ENCODE data around the gene MUSTN1.

MUSTN1 gene

DNA sequence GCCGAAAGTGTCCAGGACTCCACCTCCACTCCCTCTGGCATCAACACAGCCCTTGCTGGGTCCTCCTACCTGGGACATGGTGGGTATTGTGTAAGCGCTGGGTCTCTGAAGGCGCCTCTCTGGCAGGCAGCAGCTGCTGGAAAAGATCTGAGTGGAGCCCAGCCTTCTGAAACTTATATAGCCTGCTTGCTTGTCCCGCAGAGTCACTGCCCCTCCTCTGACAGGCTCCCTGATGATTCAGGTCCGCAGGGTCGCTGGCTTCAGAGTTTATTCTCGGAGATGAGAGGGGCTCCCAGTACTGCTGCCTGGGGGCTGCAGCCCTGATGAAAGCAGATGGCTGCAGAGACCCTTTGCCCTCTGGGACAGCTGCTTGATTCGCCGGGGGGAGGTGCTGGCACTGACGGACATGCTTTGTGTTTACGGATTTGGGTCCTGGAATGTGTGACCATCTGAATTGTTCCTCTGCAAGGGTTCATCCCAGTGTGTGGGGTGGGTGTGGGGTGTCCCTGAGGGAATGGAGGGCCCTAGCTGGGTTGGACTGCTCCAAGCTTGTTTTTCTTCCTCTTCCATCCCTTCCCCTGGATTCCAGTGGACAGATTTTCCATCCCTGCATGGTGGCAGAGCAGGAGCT is at the start of gene MUSTN1:
Gene MUSTN1 (minus strand): TSS at position 149 of the 631 bp plus-strand sequence. CDS start 71 bp downstream, at position 78.
- H3K4me3 ChIP-seq (replicated peaks; ENCODE audit: low read depth, low read length), result no peak within 1 kb of the TSS
- DNase-seq (ENCODE audit: low read depth), result peak; percentile 25
- TF ChIP-seq, protein P1, sequence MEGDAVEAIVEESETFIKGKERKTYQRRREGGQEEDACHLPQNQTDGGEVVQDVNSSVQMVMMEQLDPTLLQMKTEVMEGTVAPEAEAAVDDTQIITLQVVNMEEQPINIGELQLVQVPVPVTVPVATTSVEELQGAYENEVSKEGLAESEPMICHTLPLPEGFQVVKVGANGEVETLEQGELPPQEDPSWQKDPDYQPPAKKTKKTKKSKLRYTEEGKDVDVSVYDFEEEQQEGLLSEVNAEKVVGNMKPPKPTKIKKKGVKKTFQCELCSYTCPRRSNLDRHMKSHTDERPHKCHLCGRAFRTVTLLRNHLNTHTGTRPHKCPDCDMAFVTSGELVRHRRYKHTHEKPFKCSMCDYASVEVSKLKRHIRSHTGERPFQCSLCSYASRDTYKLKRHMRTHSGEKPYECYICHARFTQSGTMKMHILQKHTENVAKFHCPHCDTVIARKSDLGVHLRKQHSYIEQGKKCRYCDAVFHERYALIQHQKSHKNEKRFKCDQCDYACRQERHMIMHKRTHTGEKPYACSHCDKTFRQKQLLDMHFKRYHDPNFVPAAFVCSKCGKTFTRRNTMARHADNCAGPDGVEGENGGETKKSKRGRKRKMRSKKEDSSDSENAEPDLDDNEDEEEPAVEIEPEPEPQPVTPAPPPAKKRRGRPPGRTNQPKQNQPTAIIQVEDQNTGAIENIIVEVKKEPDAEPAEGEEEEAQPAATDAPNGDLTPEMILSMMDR (IDR thresholded peaks at IDR 0.05; ENCODE audit: low read length, missing control alignments), result no peak

DNA sequence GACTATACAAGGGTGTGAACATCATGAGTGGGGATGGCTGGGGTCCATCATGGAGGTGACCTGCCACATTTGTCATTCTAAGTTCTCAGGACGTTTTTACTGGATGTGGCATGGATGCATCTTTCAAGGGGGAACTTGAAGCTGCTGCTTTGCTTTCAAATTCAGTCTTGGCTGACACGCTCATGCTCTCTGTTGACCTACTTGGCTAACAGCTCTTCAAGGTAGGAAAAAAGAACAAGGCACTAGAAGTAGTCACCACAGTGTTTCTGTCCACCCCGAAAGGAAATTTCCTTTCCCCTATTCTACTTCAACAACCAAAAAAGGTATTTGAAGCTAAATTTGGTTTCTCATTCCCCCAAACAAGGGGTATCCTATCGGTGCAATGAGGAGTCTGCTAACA is 47.6 kb upstream of the MUSTN1 start:
- TF ChIP-seq, protein P1 (IDR thresholded peaks at IDR 0.05; ENCODE audit: low read length, missing control alignments), result no peak
- H3K4me3 ChIP-seq (replicated peaks; ENCODE audit: low read depth, low read length), result no peak overlapping the region
- DNase-seq (ENCODE audit: low read depth), result no peak

DNA sequence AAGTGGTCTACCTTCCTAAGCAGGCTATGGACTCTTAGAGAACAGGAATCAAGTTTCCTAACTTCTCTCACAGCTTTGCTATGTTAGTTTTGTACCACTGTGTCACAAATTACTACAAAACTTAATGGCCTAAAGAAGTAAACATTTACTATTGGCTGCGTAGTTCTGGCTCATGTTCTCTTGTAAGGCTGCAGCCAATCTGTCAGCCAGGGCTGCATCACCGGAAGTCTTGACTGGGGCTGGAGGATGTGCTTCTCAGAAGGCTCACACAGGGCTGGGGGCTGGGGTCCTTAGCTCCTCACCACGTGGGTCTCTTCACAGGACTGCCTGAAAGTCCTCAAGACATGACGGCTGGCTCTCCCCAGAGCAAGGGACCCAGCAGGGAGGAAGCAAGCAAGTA is 47.1 kb upstream of the MUSTN1 start:
- TF ChIP-seq, protein P1 (IDR thresholded peaks at IDR 0.05; ENCODE audit: low read length, missing control alignments), result no peak
- no peak overlapping the region for H3K4me3 ChIP-seq (replicated peaks; ENCODE audit: low read depth, low read length)
- no peak for DNase-seq (ENCODE audit: low read depth)

DNA sequence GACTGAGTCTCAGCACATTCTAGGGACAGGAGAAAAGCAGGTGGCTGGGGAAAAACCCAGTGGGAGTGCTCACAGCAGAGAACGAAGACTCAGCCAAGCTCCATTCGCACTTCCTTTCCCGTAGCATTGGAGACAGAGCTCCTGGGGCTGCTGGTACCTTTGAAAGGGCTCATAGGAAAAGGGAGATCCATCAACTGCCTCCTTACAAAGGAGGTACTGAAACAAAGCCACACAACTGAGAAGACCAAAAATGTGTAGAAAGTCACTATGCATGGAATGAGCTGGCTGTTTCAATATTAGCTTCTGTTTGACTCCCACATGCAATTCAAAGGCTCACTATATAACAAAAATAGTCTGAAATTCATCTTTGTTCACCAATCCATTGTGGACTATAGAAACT is 45.7 kb upstream of the MUSTN1 start:
- no peak for DNase-seq (ENCODE audit: low read depth)
- TF ChIP-seq, protein P1 (IDR thresholded peaks at IDR 0.05; ENCODE audit: low read length, missing control alignments), result no peak

DNA sequence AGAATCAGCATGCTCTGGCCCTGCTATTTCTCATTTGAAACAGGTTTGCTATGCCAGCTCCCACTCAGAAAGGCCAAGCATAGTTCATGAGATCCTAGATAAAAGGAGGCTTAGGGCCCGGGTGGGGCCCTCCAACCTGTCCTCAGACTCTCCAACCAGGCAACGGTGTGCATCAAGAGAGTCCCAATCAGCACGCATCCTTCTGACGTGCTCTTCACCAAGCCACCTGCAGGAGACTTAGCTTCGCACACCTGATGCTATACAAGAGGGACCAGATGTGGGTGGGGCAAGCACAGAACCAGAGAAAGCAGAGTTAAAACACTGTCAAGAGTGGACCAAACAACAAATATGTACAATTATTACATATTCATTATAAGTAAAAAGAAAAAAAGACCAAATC is 45.2 kb upstream of the MUSTN1 start:
- H3K4me3 ChIP-seq (replicated peaks; ENCODE audit: low read depth, low read length), result no peak overlapping the region
- DNase-seq (ENCODE audit: low read depth), result no peak
- TF ChIP-seq, protein P1 (IDR thresholded peaks at IDR 0.05; ENCODE audit: low read length, missing control alignments), result no peak

More for the DNA sequence above, 45.7 kb upstream of the MUSTN1 start:
- H3K4me3 ChIP-seq (replicated peaks; ENCODE audit: low read depth, low read length), result no peak overlapping the region

DNA sequence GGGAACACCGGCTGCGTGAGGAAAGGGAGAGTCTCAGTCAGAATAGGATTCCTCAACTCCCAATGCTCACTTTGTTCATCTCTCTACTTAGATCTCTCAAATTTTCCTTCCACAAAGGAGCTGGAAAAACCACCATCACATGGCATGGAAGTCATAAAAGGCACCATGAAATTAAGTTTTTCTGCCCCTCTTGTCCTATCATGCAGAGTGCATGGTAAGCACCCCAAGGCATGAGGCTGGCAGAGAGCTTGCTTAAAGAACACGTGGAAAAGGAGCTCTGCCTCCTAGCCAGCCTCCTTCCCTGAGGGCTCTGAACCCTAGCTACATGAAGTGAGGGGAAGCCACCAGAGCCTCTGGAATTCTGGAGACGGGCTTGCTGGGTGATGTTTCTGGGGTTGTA is 44.8 kb upstream of the MUSTN1 start:
- no peak overlapping the region for H3K4me3 ChIP-seq (replicated peaks; ENCODE audit: low read depth, low read length)
- TF ChIP-seq, protein P1 (IDR thresholded peaks at IDR 0.05; ENCODE audit: low read length, missing control alignments), result no peak
- no peak for DNase-seq (ENCODE audit: low read depth)

DNA sequence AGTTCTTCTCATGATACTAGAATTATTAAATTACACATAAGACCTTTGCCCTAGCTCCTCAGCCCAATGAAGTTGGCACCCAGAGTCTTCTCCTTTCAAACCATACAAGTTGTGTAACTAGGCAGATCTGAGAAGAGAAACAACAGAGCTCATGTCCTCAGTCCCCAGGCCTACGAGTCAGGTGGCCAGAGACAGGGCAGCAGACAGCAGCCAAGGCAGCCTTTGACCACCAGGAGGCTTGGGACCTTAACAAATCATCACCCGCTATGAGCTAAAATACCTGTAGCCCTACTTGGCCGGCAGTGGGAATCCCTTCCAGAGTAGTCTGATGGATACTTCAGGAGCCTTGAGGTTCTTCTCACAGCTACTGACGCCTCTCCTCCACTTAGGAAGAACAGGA is 44.3 kb upstream of the MUSTN1 start:
- TF ChIP-seq, protein P1 (IDR thresholded peaks at IDR 0.05; ENCODE audit: low read length, missing control alignments), result no peak
- H3K4me3 ChIP-seq (replicated peaks; ENCODE audit: low read depth, low read length), result no peak overlapping the region
- no peak for DNase-seq (ENCODE audit: low read depth)
